ENCODE data around the gene SCRG1. TPM values are rescaled to one million over a fixed set of nuclear protein-coding genes. Genes with fewer than 3 reads are reported as not detected.

The SCRG1 gene
- total RNA-seq, 2 donors from 2014 or later: not detected

- Mint-ChIP-seq H3K27me3 (no peaks in the 10 kb centered on the region), H3K27ac (no peak overlapping the region), H3K36me3 (peaks cover 7% of the 10 kb centered on the region), H3K9me3 (no peaks in the 10 kb centered on the region), H3K4me1 (ENCODE audit: low read depth in 2 of 2) (no peaks in the 10 kb centered on the region), H3K4me3 (no peak overlapping the region)
- ATAC-seq (no peak), DNase-seq (ENCODE audit: low spot score) (no peak)
These were observed 1.3 kb downstream of the SCRG1 start for GRCh38 chr4:173397604-173398003.

GRCh38 chr4:173391701-173392100, 7.2 kb downstream of the SCRG1 start:
- Mint-ChIP-seq H3K36me3 (peaks cover 7% of the 10 kb centered on the region), H3K27me3 (no peaks in the 10 kb centered on the region), H3K27ac (no peak overlapping the region), H3K4me3 (no peak overlapping the region), H3K4me1 (ENCODE audit: low read depth in 2 of 2) (no peaks in the 10 kb centered on the region), H3K9me3 (no peaks in the 10 kb centered on the region)
- no peak for DNase-seq (ENCODE audit: low spot score)
- ATAC-seq: no peak

- Mint-ChIP-seq H3K9me3 (no peaks in the 10 kb centered on the region), H3K4me3 (no peak overlapping the region), H3K27ac (no peak overlapping the region), H3K36me3 (no peaks in the 10 kb centered on the region), H3K4me1 (ENCODE audit: low read depth in 2 of 2) (no peaks in the 10 kb centered on the region), H3K27me3 (no peaks in the 10 kb centered on the region)
- ATAC-seq (no peak), DNase-seq (ENCODE audit: low spot score) (no peak)
These were observed 12.2 kb downstream of the SCRG1 start for GRCh38 chr4:173386751-173387150.

- no peaks in the 10 kb centered on the region for H3K36me3 Mint-ChIP-seq
- H3K9me3 Mint-ChIP-seq: no peaks in the 10 kb centered on the region
- ATAC-seq (no peak), DNase-seq (ENCODE audit: low spot score) (no peak)
- no peak overlapping the region for H3K27ac Mint-ChIP-seq
- no peak overlapping the region for H3K4me3 Mint-ChIP-seq
- H3K27me3 Mint-ChIP-seq: no peaks in the 10 kb centered on the region
- H3K4me1 Mint-ChIP-seq (ENCODE audit: low read depth in 2 of 2): no peaks in the 10 kb centered on the region
These were observed 16.6 kb downstream of the SCRG1 start for GRCh38 chr4:173382349-173382748.

GRCh38 chr4:173381610-173382009, 17.3 kb downstream of the SCRG1 start:
- no peaks in the 10 kb centered on the region for H3K27me3 Mint-ChIP-seq
- H3K27ac Mint-ChIP-seq: no peak overlapping the region
- H3K4me3 Mint-ChIP-seq: no peak overlapping the region
- no peak for DNase-seq (ENCODE audit: low spot score)
- no peaks in the 10 kb centered on the region for H3K9me3 Mint-ChIP-seq
- no peak for ATAC-seq
- H3K36me3 Mint-ChIP-seq: no peaks in the 10 kb centered on the region
- no peaks in the 10 kb centered on the region for H3K4me1 Mint-ChIP-seq (ENCODE audit: low read depth in 2 of 2)

GRCh38 chr4:173380987-173381386, 17.9 kb downstream of the SCRG1 start:
- DNase-seq (ENCODE audit: low spot score) (no peak), ATAC-seq (no peak)
- Mint-ChIP-seq H3K9me3 (no peaks in the 10 kb centered on the region), H3K4me1 (ENCODE audit: low read depth in 2 of 2) (no peaks in the 10 kb centered on the region), H3K36me3 (no peaks in the 10 kb centered on the region), H3K27me3 (no peaks in the 10 kb centered on the region), H3K4me3 (no peak overlapping the region), H3K27ac (no peak overlapping the region)

GRCh38 chr4:173379929-173380328, 19.0 kb downstream of the SCRG1 start:
- Mint-ChIP-seq H3K9me3 (no peaks in the 10 kb centered on the region), H3K27me3 (no peaks in the 10 kb centered on the region), H3K4me1 (ENCODE audit: low read depth in 2 of 2) (no peaks in the 10 kb centered on the region), H3K27ac (no peak overlapping the region), H3K36me3 (no peaks in the 10 kb centered on the region), H3K4me3 (no peak overlapping the region)
- ATAC-seq (no peak), DNase-seq (ENCODE audit: low spot score) (no peak)

GRCh38 chr4:173374588-173374987, 24.3 kb downstream of the SCRG1 start:
- no peak for ATAC-seq
- no peaks in the 10 kb centered on the region for H3K36me3 Mint-ChIP-seq
- H3K4me3 Mint-ChIP-seq: no peak overlapping the region
- H3K27me3 Mint-ChIP-seq: no peaks in the 10 kb centered on the region
- peaks cover 14 to 15% of the 10 kb centered on the region in 2 donors for H3K4me1 Mint-ChIP-seq (ENCODE audit: low read depth in 2 of 2)
- DNase-seq (ENCODE audit: low spot score): no peak
- H3K27ac Mint-ChIP-seq: no peak overlapping the region
- no peaks in the 10 kb centered on the region for H3K9me3 Mint-ChIP-seq

- Mint-ChIP-seq H3K27me3 (no peaks in the 10 kb centered on the region), H3K27ac (peak overlapping the region; percentile 93 to 96), H3K9me3 (no peaks in the 10 kb centered on the region), H3K4me1 (ENCODE audit: low read depth in 2 of 2) (peaks cover 25 to 29% of the 10 kb centered on the region in 2 donors), H3K4me3 (peak overlapping the region; percentile 100), H3K36me3 (no peaks in the 10 kb centered on the region)
- peak; percentile 35 to 36 for ATAC-seq
- no peak for DNase-seq (ENCODE audit: low spot score)
These were observed 27.4 kb downstream of the SCRG1 start for GRCh38 chr4:173371292-173372192.

GRCh38 chr4:173370477-173371291, 28.2 kb downstream of the SCRG1 start, which contains the start of gene SAP30:
SAP30 (plus strand) TSS chr4:173370954; CDS start chr4:173371183, 229 bp downstream.
- Mint-ChIP-seq H3K9me3 (no peaks in the 10 kb centered on the region), H3K27me3 (no peaks in the 10 kb centered on the region), H3K27ac (peak within 1 kb of the TSS; percentile 93 to 96), H3K36me3 (no peaks in the 10 kb centered on the region), H3K4me3 (peak within 1 kb of the TSS; percentile 100), H3K4me1 (ENCODE audit: low read depth in 2 of 2) (peaks cover 25 to 30% of the 10 kb centered on the region in 2 donors)
- ATAC-seq (peak; percentile 95 to 96), DNase-seq (ENCODE audit: low spot score) (peak; percentile 97)

- Mint-ChIP-seq H3K27me3 (no peaks in the 10 kb centered on the region), H3K27ac (peak overlapping the region; percentile 93 to 96), H3K9me3 (no peaks in the 10 kb centered on the region), H3K36me3 (no peaks in the 10 kb centered on the region), H3K4me1 (ENCODE audit: low read depth in 2 of 2) (peaks cover 25 to 36% of the 10 kb centered on the region in 2 donors), H3K4me3 (peak overlapping the region; percentile 100)
- peak; percentile 63 for DNase-seq (ENCODE audit: low spot score)
- peak; percentile 3 to 10 for ATAC-seq
These were observed 28.8 kb downstream of the SCRG1 start for GRCh38 chr4:173370130-173370476.

- Mint-ChIP-seq H3K9me3 (no peaks in the 10 kb centered on the region), H3K27me3 (no peaks in the 10 kb centered on the region), H3K4me1 (ENCODE audit: low read depth in 2 of 2) (peaks cover 21 to 30% of the 10 kb centered on the region in 2 donors), H3K27ac (no peak overlapping the region), H3K4me3 (no peak overlapping the region), H3K36me3 (no peaks in the 10 kb centered on the region)
- DNase-seq (ENCODE audit: low spot score): no peak
- ATAC-seq: no peak
These were observed 31.0 kb downstream of the SCRG1 start for GRCh38 chr4:173367946-173368345.

GRCh38 chr4:173367285-173367684, 31.6 kb downstream of the SCRG1 start:
- no peaks in the 10 kb centered on the region for H3K36me3 Mint-ChIP-seq
- DNase-seq (ENCODE audit: low spot score) (no peak), ATAC-seq (no peak)
- peak overlapping the region in 1 of 2 donors; percentile 34 for H3K27ac Mint-ChIP-seq
- H3K27me3 Mint-ChIP-seq: no peaks in the 10 kb centered on the region
- H3K4me3 Mint-ChIP-seq: peak overlapping the region; percentile 17
- no peaks in the 10 kb centered on the region for H3K9me3 Mint-ChIP-seq
- H3K4me1 Mint-ChIP-seq (ENCODE audit: low read depth in 2 of 2): peaks cover 16 to 27% of the 10 kb centered on the region in 2 donors

Data from natural killer cell treated with Interleukin-12 subunit alpha and Interleukin-12 subunit beta and Interleukin-15 and Interleukin-18, amount 100 ng/mL, for 72 hours (primary cell).